H1 (cell line): ENCODE measurements around the gene EHD2. TPM values are rescaled to one million over a fixed set of nuclear protein-coding genes. Genes with fewer than 3 reads are reported as not detected.

Source experiments
- CTCF ChIA-PET: fragments of 300-600 bp; sonication (Branson Sonifier 250); formaldehyde crosslinking; loops from one replicate; lab custom pipeline; 2021; ENCODE audit not compliant: partially characterized antibody; lab: Charles Lee
- POLR2A ChIA-PET: fragments of 300-600 bp; sonication (Branson Sonifier 250); formaldehyde crosslinking; loops from one replicate; lab custom pipeline; 2021; ENCODE audit warnings: inconsistent platforms; ENCODE audit not compliant: partially characterized antibody; lab: Charles Lee
- DNase-seq, 2 experiments: peaks; one replicate each; pipeline versions ENCODE4 v3.0.0 to v3.0.0-alpha.2; 2010 to 2022; ENCODE audit warnings: low spot score in 2 of 2, low read depth in 1 of 2, mixed read lengths in 1 of 2
- FAIRE-seq: peaks from 2 replicates; lab custom pipeline; 2011; peaks lifted over from hg19 to GRCh38; lab: Jason Lieb, UNC
- H2AFZ ChIP-seq: 2 replicates; pipeline ENCODE4 v1.8.1; 2012; ENCODE audit warnings: low read length, inconsistent platforms
- H2AK5ac ChIP-seq: 2 replicates; pipeline ENCODE4 v1.6.1; 2013; ENCODE audit warnings: low read depth, low read length
- H2BK120ac ChIP-seq: replicated peaks from 2 replicates; pipeline ENCODE3; 2013; ENCODE audit warnings: low read depth, low read length, inconsistent platforms
- H2BK12ac ChIP-seq: 2 replicates; pipeline ENCODE4 v1.6.1; 2013; ENCODE audit warnings: low read depth, low read length
- H2BK15ac ChIP-seq: 2 replicates; pipeline ENCODE4 v1.6.1; 2013; ENCODE audit warnings: low read length
- H2BK20ac ChIP-seq: 2 replicates; pipeline ENCODE4 v1.6.1; 2013; ENCODE audit warnings: low read length
- H2BK5ac ChIP-seq: 2 replicates; pipeline ENCODE4 v1.6.1; 2013; ENCODE audit warnings: low read depth, low read length
- H3K14ac ChIP-seq: 2 replicates; pipeline ENCODE4 v1.6.1; 2013; ENCODE audit warnings: inconsistent platforms; ENCODE audit not compliant: insufficient read length
- H3K18ac ChIP-seq: 2 replicates; pipeline ENCODE4 v1.6.1; 2013; ENCODE audit warnings: low read length; ENCODE audit errors: extremely low read depth
- H3K23ac ChIP-seq: 2 replicates; pipeline ENCODE4 v1.6.1; 2013; ENCODE audit warnings: inconsistent platforms; ENCODE audit not compliant: insufficient read length
- H3K23me2 ChIP-seq: 2 replicates; pipeline ENCODE4 v1.6.1; 2013; ENCODE audit warnings: low read depth, low read length
- H3K27ac ChIP-seq: 2 replicates; pipeline ENCODE4 v1.6.1; 2011; ENCODE audit warnings: low read depth, low read length, inconsistent platforms
- H3K27me3 ChIP-seq, 4 experiments: replicated peaks in 1 of 4; 1 replicate in 1 of 4; 2 replicates in 3 of 4; pipeline versions ENCODE4 v1.6.1 to v1.8.1; 2011 to 2013; ENCODE audit warnings: low read length in 3 of 4, mild to moderate bottlenecking in 3 of 4, inconsistent platforms in 2 of 4, mixed read lengths in 2 of 4, moderate library complexity in 1 of 4; ENCODE audit not compliant: control insufficient read depth in 3 of 4, insufficient read depth in 3 of 4; ENCODE audit errors: extremely low read depth in 1 of 4
- H3K36me3 ChIP-seq, 4 experiments: 2 replicates each; pipeline versions ENCODE4 v1.6.1 to v1.8.1; 2011 to 2013; ENCODE audit warnings: mild to moderate bottlenecking in 4 of 4, low read length in 3 of 4, moderate library complexity in 2 of 4, control low read depth in 1 of 4, inconsistent platforms in 1 of 4; ENCODE audit not compliant: insufficient read depth in 4 of 4, control insufficient read depth in 2 of 4
- H3K4ac ChIP-seq: replicated peaks from 2 replicates; pipeline ENCODE3; 2013; ENCODE audit warnings: low read length, low read depth, mixed read lengths, inconsistent platforms; ENCODE audit not compliant: insufficient read length
- H3K4me1 ChIP-seq, 4 experiments: replicated peaks in 1 of 4; 1 replicate in 1 of 4; 2 replicates in 3 of 4; pipeline versions ENCODE4 v1.6.1 to v1.8.1; 2011 to 2013; ENCODE audit warnings: low read length in 3 of 4, inconsistent platforms in 2 of 4, mixed read lengths in 1 of 4; ENCODE audit not compliant: insufficient read depth in 4 of 4, control insufficient read depth in 3 of 4
- H3K4me2 ChIP-seq, 2 experiments: 2 replicates each; pipeline versions ENCODE4 v1.6.1 to v1.8.1; 2011 to 2013; ENCODE audit warnings: low read depth in 2 of 2, low read length in 2 of 2, control low read depth in 1 of 2, inconsistent platforms in 1 of 2, mild to moderate bottlenecking in 1 of 2; ENCODE audit not compliant: insufficient read depth in 1 of 2
- H3K4me3 ChIP-seq, 4 experiments: fragments of 200-600, 300-600 bp in 1 of 4; sonication (generic), shearing (Covaris generic), sonication (Bioruptor Twin) in 1 of 4; 2 replicates each; pipeline versions ENCODE4 v1.5.1 to v1.8.1; 2011 to 2016; ENCODE audit warnings: low read length in 4 of 4, low read depth in 3 of 4, control low read depth in 2 of 4, inconsistent platforms in 2 of 4, mild to moderate bottlenecking in 2 of 4, mixed read lengths in 1 of 4, moderate library complexity in 1 of 4; ENCODE audit not compliant: insufficient read depth in 2 of 4; ENCODE audit errors: extremely low read depth in 1 of 4
- H3K56ac ChIP-seq: replicated peaks from 2 replicates; pipeline ENCODE3; 2013; ENCODE audit warnings: low read depth, mild to moderate bottlenecking, mixed read lengths, low read length, inconsistent platforms; ENCODE audit not compliant: insufficient read length
- H3K79me1 ChIP-seq: 2 replicates; pipeline ENCODE4 v1.6.1; 2013; ENCODE audit warnings: low read depth, low read length, control low read depth
- H3K79me2 ChIP-seq, 2 experiments: 2 replicates each; pipeline versions ENCODE4 v1.6.1 to v1.8.1; 2012 to 2013; ENCODE audit warnings: low read length in 2 of 2, mild to moderate bottlenecking in 2 of 2, inconsistent platforms in 1 of 2; ENCODE audit not compliant: insufficient read depth in 2 of 2, control insufficient read depth in 1 of 2
- H3K9ac ChIP-seq, 4 experiments: replicated peaks in 1 of 4; 1 replicate in 1 of 4; 2 replicates in 3 of 4; pipeline versions ENCODE4 v1.6.1 to v1.8.1; 2011 to 2013; ENCODE audit warnings: low read depth in 3 of 4, low read length in 3 of 4, control low read depth in 2 of 4, mild to moderate bottlenecking in 2 of 4, moderate library complexity in 2 of 4, inconsistent platforms in 1 of 4; ENCODE audit errors: extremely low read depth in 1 of 4
- H3K9me3 ChIP-seq, 2 experiments: 2 replicates each; pipeline versions ENCODE4 v1.6.1 to v1.8.1; 2012 to 2013; ENCODE audit warnings: mild to moderate bottlenecking in 2 of 2, moderate library complexity in 2 of 2, control low read depth in 1 of 2, inconsistent platforms in 1 of 2, low read depth in 1 of 2, low read length in 1 of 2, mixed read lengths in 1 of 2; ENCODE audit not compliant: insufficient read depth in 2 of 2
- H4K20me1 ChIP-seq, 2 experiments: replicated peaks in 1 of 2; 2 replicates each; pipeline versions ENCODE3 to v1.8.1; 2011 to 2013; ENCODE audit warnings: inconsistent platforms in 2 of 2, low read length in 2 of 2, mild to moderate bottlenecking in 1 of 2; ENCODE audit not compliant: insufficient read depth in 2 of 2, control insufficient read depth in 1 of 2
- H4K5ac ChIP-seq: 2 replicates; pipeline ENCODE4 v1.6.1; 2013; ENCODE audit warnings: low read length, low read depth, mixed read lengths, inconsistent platforms; ENCODE audit not compliant: insufficient read length
- H4K8ac ChIP-seq: 2 replicates; pipeline ENCODE4 v1.8.0; 2013; ENCODE audit warnings: mild to moderate bottlenecking, moderate library complexity, low read length, inconsistent platforms; ENCODE audit not compliant: insufficient read depth; ENCODE audit errors: extremely low read depth
- H4K91ac ChIP-seq: replicated peaks from 2 replicates; pipeline ENCODE3; 2013; ENCODE audit warnings: low read length, mixed read lengths, inconsistent platforms; ENCODE audit not compliant: insufficient read length
- CBX8 ChIP-seq: fragments of 300-800, 300-1000 bp; sonication (generic); IDR thresholded peaks from 2 replicates; pipeline ENCODE4 v1.7.1; 2016; ENCODE audit warnings: low read depth, low read length, borderline replicate concordance
- CREB1 ChIP-seq: IDR thresholded peaks from 2 replicates; pipeline ENCODE4 v1.6.1; 2012; ENCODE audit warnings: inconsistent platforms
- FOSL1 ChIP-seq: IDR thresholded peaks from 2 replicates; pipeline ENCODE4 v1.6.1; 2011; ENCODE audit warnings: mild to moderate bottlenecking, low read depth, low read length, moderate library complexity; ENCODE audit not compliant: insufficient read depth
- KDM5A ChIP-seq: fragments of 200-600 bp; IDR thresholded peaks from 2 replicates; pipeline ENCODE4 v1.7.1; 2012; ENCODE audit warnings: mild to moderate bottlenecking, low read length, inconsistent platforms, mixed read lengths
- NANOG ChIP-seq: IDR thresholded peaks from 2 replicates; pipeline ENCODE4 v1.6.1; 2011; ENCODE audit warnings: low read length, low read depth, mild to moderate bottlenecking, inconsistent platforms; ENCODE audit not compliant: insufficient read depth, poor library complexity, severe bottlenecking
- POU5F1 ChIP-seq: IDR thresholded peaks from 2 replicates; pipeline ENCODE4 v1.6.1; 2011; ENCODE audit warnings: low read depth, mild to moderate bottlenecking, low read length, moderate library complexity
- WGBS, 2 experiments: shearing (Covaris generic) in 1 of 2; methylation state at CpG; one replicate each; pipeline versions ENCODE4 v1.1.6 to v1.1.7; 2013 to 2015; ENCODE audit warnings: low lambda C conversion rate in 2 of 2, mixed read lengths in 2 of 2, inconsistent platforms in 1 of 2, low coverage in 1 of 2, missing lambda C conversion rate in 1 of 2; ENCODE audit not compliant: insufficient replicate concordance in 2 of 2, insufficient coverage in 1 of 2, insufficient read length in 1 of 2; ENCODE audit errors: extremely low coverage in 1 of 2, missing lambda C conversion rate in 1 of 2; 5-methylcytosine and 5-hydroxymethylcytosine counted together
- polyA plus RNA-seq, 7 experiments: library from polyadenylated mRNA; depleted of rRNA in 3 of 7; stranded (reverse) in 5 of 7; unstranded in 2 of 7; fragments of >200 nt in 5 of 7; fragments of 200-250 nt in 2 of 7; gene quantifications; 1 replicate in 5 of 7; 2 replicates in 1 of 7; 4 replicates in 1 of 7; pipeline versions ENCODE4 v1.2.1 to v1.2.3, GENCODE V29; 2011 to 2013; ENCODE audit warnings: missing spikeins in 2 of 7, mixed read lengths in 2 of 7
- total RNA-seq: library from RNA; stranded (reverse); fragmentation: NEBNext Ultra II Directional; extraction: Animal tissue kit (Norgen Biotek cat#: 25700); gene quantifications from 2 replicates; pipeline ENCODE4 v1.2.1, GENCODE V29; 2021
- TF ChIP-seq, protein P1 (sequence below), 3 experiments: IDR thresholded peaks; 1 replicate in 2 of 3; 2 replicates in 1 of 3; pipeline versions ENCODE4 v1.5.1 to v1.6.1; 2011; ENCODE audit warnings: low read length in 3 of 3, mild to moderate bottlenecking in 3 of 3, inconsistent platforms in 2 of 3, low read depth in 1 of 3, moderate library complexity in 1 of 3; ENCODE audit not compliant: insufficient read depth in 1 of 3; ENCODE audit errors: control extremely low read depth in 1 of 3
- TF ChIP-seq, protein P2 (sequence below): IDR thresholded peaks from 2 replicates; pipeline ENCODE4 v1.6.1; 2011; ENCODE audit warnings: low read depth, mild to moderate bottlenecking, low read length; ENCODE audit not compliant: insufficient read depth
- TF ChIP-seq, protein P3 (sequence below): IDR thresholded peaks from 2 replicates; pipeline ENCODE4 v1.6.1; 2012; ENCODE audit warnings: low read length, inconsistent platforms

Gene EHD2
- total and polyA plus RNA-seq, 2 of the 8 experiments (the other 6 are each of a cell fraction or from before 2014, with no cell fraction given) = 4.5 to 14.3 TPM

GRCh38 chr19:47691782-47692181 is 21.4 kb upstream of the EHD2 start:
- H3K9me3 ChIP-seq = no peaks in the 10 kb centered on the region
- H3K27ac ChIP-seq = no peak overlapping the region
- H3K18ac ChIP-seq = no peak overlapping the region
- H2AFZ ChIP-seq = no peak overlapping the region
- no peak for FAIRE-seq
- H2BK15ac ChIP-seq = no peak overlapping the region
- H4K91ac ChIP-seq = no peak overlapping the region
- H2AK5ac ChIP-seq = no peak overlapping the region
- H3K4me2 ChIP-seq = no peak overlapping the region
- H4K20me1 ChIP-seq = peaks cover 0 to 7% of the 10 kb centered on the region in 2 experiments
- H3K79me1 ChIP-seq = peaks cover 5% of the 10 kb centered on the region
- H3K23me2 ChIP-seq = no peaks in the 10 kb centered on the region
- no peaks in the 10 kb centered on the region for H3K27me3 ChIP-seq
- no peak overlapping the region for H3K9ac ChIP-seq
- H3K14ac ChIP-seq = no peak overlapping the region
- 79% methylated on average over 7 of the region's 7 CpGs; no CpG with 5 or more reads in 1 of the 2 experiments for WGBS, 2 experiments
- DNase-seq = no peak
- H3K4ac ChIP-seq = no peak overlapping the region
- H3K4me1 ChIP-seq = peaks cover 0 to 4% (median 0%) of the 10 kb centered on the region in 4 experiments; a peak in 1 of 7 replicates
- ChIA-PET CTCF (interaction anchor here (0.8 kb wide), 1 partner anchor 131 kb away, joined by 3 read pairs; no protein-coding TSS in a partner anchor), POLR2A (no interaction called here)
- H4K5ac ChIP-seq = no peak overlapping the region
- no peak overlapping the region for H3K23ac ChIP-seq
- H2BK5ac ChIP-seq = no peak overlapping the region
- no peak overlapping the region for H2BK20ac ChIP-seq
- H3K56ac ChIP-seq = no peak overlapping the region
- peaks cover 4 to 9% (median 6%) of the 10 kb centered on the region in 4 experiments for H3K36me3 ChIP-seq
- no peak overlapping the region for H2BK12ac ChIP-seq
- H4K8ac ChIP-seq = no peak overlapping the region
- H3K79me2 ChIP-seq = no peaks in the 10 kb centered on the region; a peak in 1 of 4 replicates
- H3K4me3 ChIP-seq = no peak overlapping the region
- no peak overlapping the region for H2BK120ac ChIP-seq
- TF ChIP-seq CBX8 (no peak), CREB1 (no peak), KDM5A (no peak), POU5F1 (no peak), FOSL1 (no peak), NANOG (no peak)
- TF ChIP-seq, protein P1, sequence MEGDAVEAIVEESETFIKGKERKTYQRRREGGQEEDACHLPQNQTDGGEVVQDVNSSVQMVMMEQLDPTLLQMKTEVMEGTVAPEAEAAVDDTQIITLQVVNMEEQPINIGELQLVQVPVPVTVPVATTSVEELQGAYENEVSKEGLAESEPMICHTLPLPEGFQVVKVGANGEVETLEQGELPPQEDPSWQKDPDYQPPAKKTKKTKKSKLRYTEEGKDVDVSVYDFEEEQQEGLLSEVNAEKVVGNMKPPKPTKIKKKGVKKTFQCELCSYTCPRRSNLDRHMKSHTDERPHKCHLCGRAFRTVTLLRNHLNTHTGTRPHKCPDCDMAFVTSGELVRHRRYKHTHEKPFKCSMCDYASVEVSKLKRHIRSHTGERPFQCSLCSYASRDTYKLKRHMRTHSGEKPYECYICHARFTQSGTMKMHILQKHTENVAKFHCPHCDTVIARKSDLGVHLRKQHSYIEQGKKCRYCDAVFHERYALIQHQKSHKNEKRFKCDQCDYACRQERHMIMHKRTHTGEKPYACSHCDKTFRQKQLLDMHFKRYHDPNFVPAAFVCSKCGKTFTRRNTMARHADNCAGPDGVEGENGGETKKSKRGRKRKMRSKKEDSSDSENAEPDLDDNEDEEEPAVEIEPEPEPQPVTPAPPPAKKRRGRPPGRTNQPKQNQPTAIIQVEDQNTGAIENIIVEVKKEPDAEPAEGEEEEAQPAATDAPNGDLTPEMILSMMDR (IDR thresholded peaks at IDR 0.05; ENCODE audit: control extremely low read depth in 1 of 3, insufficient read depth in 1 of 3, low read depth in 1 of 3, low read length in 3 of 3) = no peak
- TF ChIP-seq, protein P2, sequence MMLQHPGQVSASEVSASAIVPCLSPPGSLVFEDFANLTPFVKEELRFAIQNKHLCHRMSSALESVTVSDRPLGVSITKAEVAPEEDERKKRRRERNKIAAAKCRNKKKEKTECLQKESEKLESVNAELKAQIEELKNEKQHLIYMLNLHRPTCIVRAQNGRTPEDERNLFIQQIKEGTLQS = no peak
- TF ChIP-seq, protein P3, sequence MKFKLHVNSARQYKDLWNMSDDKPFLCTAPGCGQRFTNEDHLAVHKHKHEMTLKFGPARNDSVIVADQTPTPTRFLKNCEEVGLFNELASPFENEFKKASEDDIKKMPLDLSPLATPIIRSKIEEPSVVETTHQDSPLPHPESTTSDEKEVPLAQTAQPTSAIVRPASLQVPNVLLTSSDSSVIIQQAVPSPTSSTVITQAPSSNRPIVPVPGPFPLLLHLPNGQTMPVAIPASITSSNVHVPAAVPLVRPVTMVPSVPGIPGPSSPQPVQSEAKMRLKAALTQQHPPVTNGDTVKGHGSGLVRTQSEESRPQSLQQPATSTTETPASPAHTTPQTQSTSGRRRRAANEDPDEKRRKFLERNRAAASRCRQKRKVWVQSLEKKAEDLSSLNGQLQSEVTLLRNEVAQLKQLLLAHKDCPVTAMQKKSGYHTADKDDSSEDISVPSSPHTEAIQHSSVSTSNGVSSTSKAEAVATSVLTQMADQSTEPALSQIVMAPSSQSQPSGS = no peak
